GM12801 (cell line): ENCODE data around the gene SMC3.

ENCODE experiments used
- TF ChIP-seq, protein P1 (sequence below): IDR thresholded peaks from one replicate; pipeline ENCODE4 v1.5.1; 2011; ENCODE audit warnings: control low read depth; ENCODE audit not compliant: insufficient read length; ENCODE audit errors: extremely low read depth

The SMC3 gene

DNA sequence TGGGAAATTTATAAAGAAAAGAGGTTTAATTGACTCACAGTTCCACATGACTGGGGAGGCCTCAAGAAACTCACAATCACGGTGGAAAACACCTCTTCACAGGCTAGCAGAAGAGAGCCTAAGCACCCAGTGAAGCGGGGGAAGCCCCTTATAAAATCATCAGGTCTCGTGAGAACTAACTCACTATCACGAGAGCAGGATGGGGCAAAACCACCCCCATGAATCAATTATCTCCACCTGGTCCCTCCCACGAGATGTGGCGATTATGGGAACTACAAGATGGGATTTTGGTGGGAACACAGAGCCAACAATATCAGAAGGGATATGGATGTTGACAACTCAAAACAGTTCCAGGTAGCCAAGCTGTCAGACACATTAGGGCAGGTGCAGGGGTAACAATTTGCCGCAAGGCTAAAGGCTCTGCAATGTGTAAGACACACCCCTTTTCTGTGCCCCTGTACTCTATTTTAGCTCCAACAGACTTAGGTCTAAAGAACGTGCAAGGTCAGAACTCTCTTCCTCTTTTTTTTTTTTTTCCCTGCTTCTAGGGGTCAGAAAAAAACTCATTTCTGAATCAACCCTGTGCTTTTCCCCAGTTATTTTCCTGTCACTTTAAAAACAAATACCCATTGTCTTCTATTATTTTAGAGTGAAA lies 46.0 kb downstream of the SMC3 start:
- TF ChIP-seq, protein P1, sequence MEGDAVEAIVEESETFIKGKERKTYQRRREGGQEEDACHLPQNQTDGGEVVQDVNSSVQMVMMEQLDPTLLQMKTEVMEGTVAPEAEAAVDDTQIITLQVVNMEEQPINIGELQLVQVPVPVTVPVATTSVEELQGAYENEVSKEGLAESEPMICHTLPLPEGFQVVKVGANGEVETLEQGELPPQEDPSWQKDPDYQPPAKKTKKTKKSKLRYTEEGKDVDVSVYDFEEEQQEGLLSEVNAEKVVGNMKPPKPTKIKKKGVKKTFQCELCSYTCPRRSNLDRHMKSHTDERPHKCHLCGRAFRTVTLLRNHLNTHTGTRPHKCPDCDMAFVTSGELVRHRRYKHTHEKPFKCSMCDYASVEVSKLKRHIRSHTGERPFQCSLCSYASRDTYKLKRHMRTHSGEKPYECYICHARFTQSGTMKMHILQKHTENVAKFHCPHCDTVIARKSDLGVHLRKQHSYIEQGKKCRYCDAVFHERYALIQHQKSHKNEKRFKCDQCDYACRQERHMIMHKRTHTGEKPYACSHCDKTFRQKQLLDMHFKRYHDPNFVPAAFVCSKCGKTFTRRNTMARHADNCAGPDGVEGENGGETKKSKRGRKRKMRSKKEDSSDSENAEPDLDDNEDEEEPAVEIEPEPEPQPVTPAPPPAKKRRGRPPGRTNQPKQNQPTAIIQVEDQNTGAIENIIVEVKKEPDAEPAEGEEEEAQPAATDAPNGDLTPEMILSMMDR: no peak

DNA sequence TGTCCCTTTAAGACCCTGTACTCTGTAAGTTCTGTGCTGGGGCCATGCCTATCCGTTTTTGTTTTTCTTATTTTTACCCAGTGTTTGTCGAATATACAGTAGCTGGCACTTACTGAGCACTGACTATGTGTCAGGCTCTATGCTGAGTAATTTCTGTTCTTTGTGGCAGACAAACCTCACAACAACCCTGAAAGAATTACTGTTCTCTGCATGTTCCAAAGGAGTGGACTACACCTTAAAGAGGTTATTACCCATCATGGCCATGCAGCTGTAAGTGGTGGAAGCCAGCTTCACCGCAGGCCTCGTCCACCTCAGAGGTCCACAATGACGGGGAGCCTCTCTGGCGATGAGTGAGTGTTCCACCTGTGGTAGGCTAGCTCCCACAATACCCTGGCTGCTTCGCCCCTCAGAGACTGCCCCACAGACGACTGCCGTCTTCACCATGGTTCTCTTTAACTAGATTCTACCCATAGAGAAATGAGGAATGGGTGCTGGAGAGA lies 46.6 kb downstream of the SMC3 start:
- TF ChIP-seq, protein P1: no peak

DNA sequence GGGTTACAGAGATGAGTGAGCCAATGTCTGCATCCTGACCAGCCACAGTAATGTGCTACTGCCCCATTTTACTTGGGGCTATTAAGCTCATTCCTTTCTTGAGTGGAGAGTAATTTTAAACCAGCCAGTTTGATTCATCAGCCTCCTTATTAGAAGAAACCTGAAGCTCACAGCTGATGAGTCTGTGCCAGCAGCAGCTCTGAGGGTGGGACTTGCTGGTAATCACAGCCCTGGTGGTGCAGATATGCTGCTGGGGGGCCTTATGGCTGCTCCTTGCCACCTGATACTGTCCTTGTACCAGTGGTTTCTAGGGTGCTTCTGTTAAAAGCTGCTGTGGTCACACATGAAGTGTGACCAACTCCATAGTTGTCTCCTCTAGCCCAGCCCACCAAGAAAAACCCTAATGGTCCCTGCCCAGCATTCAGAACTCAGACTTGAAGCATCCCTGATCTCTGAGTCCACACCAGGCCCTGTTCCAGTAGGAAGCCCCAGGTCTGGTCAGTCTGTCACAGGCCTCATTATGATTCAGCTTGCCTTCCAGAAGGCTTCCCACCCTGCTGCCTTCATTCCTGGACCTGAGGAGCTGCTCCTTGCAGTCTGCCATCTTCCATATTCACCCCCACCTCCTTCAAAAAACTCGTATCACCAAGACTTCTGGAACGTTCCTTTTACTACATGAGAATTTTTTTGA lies 47.7 kb downstream of the SMC3 start:
- TF ChIP-seq, protein P1: no peak

DNA sequence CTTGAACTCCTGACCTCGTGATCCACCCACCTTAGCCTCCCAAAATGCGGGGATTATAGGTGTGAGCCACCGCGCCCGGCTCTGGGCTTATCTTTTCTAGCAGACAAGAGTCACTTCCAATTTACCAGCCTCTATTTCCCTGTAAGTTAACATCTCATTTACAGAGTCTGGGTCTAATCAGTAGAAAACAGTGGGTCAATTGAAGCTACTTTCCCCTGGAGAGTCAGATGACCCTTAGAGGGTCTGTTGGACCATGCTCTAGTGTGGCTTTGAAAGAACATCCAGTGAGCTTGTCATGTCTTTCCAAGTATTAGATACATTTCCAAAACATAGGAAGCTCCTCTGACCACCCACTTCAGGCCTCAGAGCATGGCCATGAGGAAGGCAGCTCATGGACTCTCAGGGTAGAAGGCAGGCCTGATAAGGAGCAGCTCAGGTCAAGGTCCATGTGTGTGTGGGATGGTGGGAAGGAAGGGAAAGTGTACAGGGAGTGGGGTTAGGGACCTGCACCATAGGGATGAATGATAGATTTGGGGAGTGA lies 49.1 kb downstream of the SMC3 start:
- TF ChIP-seq, protein P1: no peak

DNA sequence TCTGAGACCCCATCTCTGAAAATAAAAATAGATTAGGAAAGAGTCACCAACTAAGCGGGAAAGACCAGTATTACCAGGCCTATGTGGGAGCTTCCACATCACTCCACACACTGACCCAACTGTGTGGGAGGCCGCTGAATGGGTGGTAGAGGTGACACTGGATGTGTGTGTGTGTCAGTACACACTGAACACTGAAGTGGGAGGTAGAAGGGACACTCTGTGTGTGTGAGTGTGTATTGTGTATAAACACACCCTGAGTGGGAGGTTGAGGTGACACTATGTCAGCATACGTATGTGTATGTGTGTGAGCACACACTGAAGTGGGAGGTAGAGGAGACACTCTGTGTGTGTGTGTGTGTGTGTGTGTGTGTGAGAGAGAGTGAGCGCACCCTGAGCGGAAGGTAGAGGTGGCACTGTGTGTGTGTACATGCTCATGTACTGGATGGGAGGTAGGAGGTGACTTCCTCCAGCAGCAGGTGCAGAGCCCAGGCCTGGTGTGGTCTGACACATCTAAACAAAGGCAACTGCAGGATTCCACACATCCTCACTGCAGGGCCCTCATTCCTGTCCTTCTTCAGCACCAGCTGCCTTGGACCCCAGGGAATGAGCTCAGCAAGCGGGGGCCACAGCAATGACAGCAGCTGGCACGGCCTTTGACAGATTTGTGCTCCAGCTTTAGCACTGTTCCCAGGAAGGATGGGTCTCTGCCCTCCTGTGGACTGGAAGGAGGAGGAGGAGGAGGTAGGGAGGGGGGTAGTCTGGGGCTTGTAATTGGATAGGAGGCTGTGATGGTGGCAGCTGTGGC lies 50.1 kb downstream of the SMC3 start:
- TF ChIP-seq, protein P1: no peak

DNA sequence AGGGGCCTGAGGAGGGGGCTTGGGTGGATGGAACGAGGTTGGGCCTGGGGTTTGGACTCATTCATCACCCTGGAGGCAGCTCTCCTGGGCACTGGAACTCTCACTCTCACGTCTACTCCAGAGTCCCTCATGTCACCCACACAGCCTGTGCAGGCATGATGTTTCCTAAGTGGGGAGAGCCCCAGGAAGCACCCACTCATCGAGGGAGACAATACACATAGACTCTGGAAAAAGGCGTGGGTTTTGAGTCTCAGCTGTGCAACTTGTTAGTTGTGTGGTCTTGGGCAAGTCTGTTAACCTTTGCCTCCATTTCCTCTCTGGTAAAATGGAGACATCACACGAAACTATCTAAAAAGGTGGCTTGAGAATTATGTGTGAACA lies 50.7 kb downstream of the SMC3 start:
- TF ChIP-seq, protein P1: no peak
